Neural cell (in vitro differentiated cells): Measurements from ENCODE around the gene PCNX1. TPM values are rescaled to one million over a fixed set of nuclear protein-coding genes. Genes with fewer than 3 reads are reported as not detected.

ENCODE experiments used
- H2AFZ ChIP-seq: fragments of 200-600, 300-800 bp; sonication (generic), shearing (Covaris generic); 2 replicates; pipeline ENCODE4 v1.6.0; 2014; ENCODE audit warnings: low read depth, mild to moderate bottlenecking, antibody characterized with exemption, low read length, moderate library complexity
- H3F3A ChIP-seq: fragments of 200-600 bp; shearing (Covaris generic); 2 replicates; pipeline ENCODE4 v1.6.1; 2016; ENCODE audit warnings: mild to moderate bottlenecking, moderate library complexity, mixed read lengths, antibody characterized with exemption, low read length; ENCODE audit not compliant: insufficient read depth, poor library complexity, severe bottlenecking
- H3K27ac ChIP-seq: fragments of 200-600, 300-800 bp; sonication (generic), shearing (Covaris generic); 2 replicates; pipeline ENCODE4 v1.5.1; 2014; ENCODE audit warnings: mild to moderate bottlenecking, low read length, moderate library complexity
- H3K27me3 ChIP-seq: fragments of 300-800, 200-600 bp; sonication (generic), shearing (Covaris generic); 2 replicates; pipeline ENCODE4 v1.6.0; 2014; ENCODE audit warnings: mild to moderate bottlenecking, low read depth, low read length, moderate library complexity; ENCODE audit not compliant: insufficient read depth
- H3K36me3 ChIP-seq: fragments of 300-800, 200-600 bp; sonication (generic), shearing (Covaris generic); 2 replicates; pipeline ENCODE4 v1.5.1; 2014; ENCODE audit warnings: mild to moderate bottlenecking, antibody characterized with exemption, low read length, moderate library complexity; ENCODE audit not compliant: insufficient read depth
- H3K4me2 ChIP-seq: fragments of 300-800, 200-600 bp; sonication (generic), shearing (Covaris generic); 2 replicates; pipeline ENCODE4 v1.6.0; 2014; ENCODE audit warnings: mild to moderate bottlenecking, low read length
- H3K4me3 ChIP-seq: fragments of 300-800, 200-600 bp; sonication (generic), shearing (Covaris generic); 2 replicates; pipeline ENCODE4 v1.5.1; 2014; ENCODE audit warnings: mild to moderate bottlenecking, low read length, moderate library complexity
- H3K79me2 ChIP-seq: fragments of 200-600 bp; shearing (Covaris generic); replicated peaks from 2 replicates; pipeline ENCODE4 v1.6.0; 2014; ENCODE audit warnings: mild to moderate bottlenecking, low read length, moderate library complexity; ENCODE audit not compliant: insufficient read depth
- H3K9ac ChIP-seq: fragments of 300-800, 200-600 bp; sonication (generic), shearing (Covaris generic); 2 replicates; pipeline ENCODE4 v1.6.1; 2016; ENCODE audit warnings: mild to moderate bottlenecking, low read length, mixed read lengths
- H3K9me2 ChIP-seq: fragments of 200-600 bp; shearing (Covaris generic); 2 replicates; pipeline ENCODE4 v1.6.1; 2016; ENCODE audit warnings: mild to moderate bottlenecking, low read length, mixed read lengths; ENCODE audit not compliant: insufficient read depth
- H3K9me3 ChIP-seq: fragments of 200-600, 300-800 bp; sonication (generic), shearing (Covaris generic); 2 replicates; pipeline ENCODE4 v1.6.1; 2016; ENCODE audit warnings: mild to moderate bottlenecking, mixed run types, low read length, moderate library complexity, mixed read lengths
- H4K20me1 ChIP-seq: fragments of 200-600 bp; shearing (Covaris generic); 2 replicates; pipeline ENCODE4 v1.6.1; 2016; ENCODE audit warnings: mild to moderate bottlenecking, mixed run types; ENCODE audit not compliant: insufficient read depth
- EP300 ChIP-seq: fragments of 450-650 bp; conservative IDR thresholded peaks from 2 replicates; pipeline ENCODE4 v1.6.1; 2014; ENCODE audit warnings: antibody characterized with exemption, mild to moderate bottlenecking, moderate library complexity; ENCODE audit not compliant: poor library complexity, severe bottlenecking
- EZH2 ChIP-seq: fragments of 200-600, 300-800 bp; shearing (Covaris generic), sonication (generic); IDR thresholded peaks from 2 replicates; pipeline ENCODE4 v1.6.1; 2014; ENCODE audit warnings: antibody characterized with exemption, low read length, borderline replicate concordance, mild to moderate bottlenecking; ENCODE audit not compliant: insufficient read depth, poor library complexity, severe bottlenecking
- MXI1 ChIP-seq: fragments of 450-650 bp; conservative IDR thresholded peaks from 2 replicates; pipeline ENCODE4 v1.6.1; 2014; ENCODE audit warnings: antibody characterized with exemption, mild to moderate bottlenecking; ENCODE audit not compliant: poor library complexity, severe bottlenecking
- POLR2AphosphoS5 ChIP-seq: IDR thresholded peaks from 2 replicates; pipeline ENCODE4 v1.6.1; 2012
- RAD21 ChIP-seq: fragments of 450-650 bp; conservative IDR thresholded peaks from 2 replicates; pipeline ENCODE4 v1.6.1; 2014; ENCODE audit warnings: antibody characterized with exemption, mild to moderate bottlenecking, moderate library complexity
- SMC3 ChIP-seq: fragments of 450-650 bp; conservative IDR thresholded peaks from 2 replicates; pipeline ENCODE4 v1.6.1; 2014; ENCODE audit warnings: antibody characterized with exemption, mild to moderate bottlenecking, moderate library complexity; ENCODE audit not compliant: poor library complexity
- TAF1 ChIP-seq: IDR thresholded peaks from 2 replicates; pipeline ENCODE4 v1.6.1; 2012; ENCODE audit warnings: low read depth
- polyA plus RNA-seq: library from polyadenylated mRNA; depleted of rRNA; stranded (reverse); fragments of >200 nt; gene quantifications from 2 replicates; pipeline ENCODE4 v1.2.3, GENCODE V29; 2014
- TF ChIP-seq, protein P1 (sequence below): fragments of 450-650 bp; IDR thresholded peaks from 2 replicates; pipeline ENCODE4 v1.5.1; 2014; ENCODE audit warnings: antibody characterized with exemption, mild to moderate bottlenecking, moderate library complexity; ENCODE audit not compliant: poor library complexity, severe bottlenecking
- TF ChIP-seq, protein P2 (sequence below): IDR thresholded peaks from 2 replicates; pipeline ENCODE4 v1.6.1; 2012; ENCODE audit warnings: borderline replicate concordance

PCNX1 gene
- polyA plus RNA-seq, 1 donor from 2014 or later = 23.7 TPM

DNA sequence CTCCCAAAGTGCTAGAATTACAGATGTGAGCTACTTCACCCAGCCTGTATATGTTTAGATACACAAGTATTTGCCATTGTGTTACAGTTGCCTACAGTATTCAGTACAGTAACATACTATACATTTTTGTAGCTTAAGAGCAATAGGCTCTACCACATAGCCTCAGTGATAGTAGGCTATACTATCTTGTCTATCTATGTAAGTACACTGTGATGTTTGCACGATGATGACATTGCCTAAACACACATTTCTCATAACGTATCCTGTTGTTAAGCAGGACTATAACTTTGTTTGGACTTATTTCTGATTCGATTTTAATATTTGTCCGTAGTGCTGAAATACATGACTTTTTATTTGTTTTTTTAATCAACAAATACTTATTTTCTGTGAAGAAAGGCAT lies 129.2 kb downstream of the PCNX1 start:
- Histone ChIP-seq H3K9me2 (no peaks in the 10 kb centered on the region), H3K79me2 (no peaks in the 10 kb centered on the region), H3K9me3 (peaks cover 6% of the 10 kb centered on the region), H3K4me3 (no peak overlapping the region), H3K36me3 (no peaks in the 10 kb centered on the region), H3K27ac (no peak overlapping the region), H3K4me2 (no peak overlapping the region), H4K20me1 (no peaks in the 10 kb centered on the region), H2AFZ (no peak overlapping the region), H3F3A (no peaks in the 10 kb centered on the region), H3K9ac (no peak overlapping the region), H3K27me3 (no peaks in the 10 kb centered on the region)
- TF ChIP-seq TAF1 (no peak), POLR2AphosphoS5 (no peak), EP300 (no peak), MXI1 (no peak), SMC3 (no peak), EZH2 (no peak), RAD21 (no peak)
- TF ChIP-seq, protein P1, sequence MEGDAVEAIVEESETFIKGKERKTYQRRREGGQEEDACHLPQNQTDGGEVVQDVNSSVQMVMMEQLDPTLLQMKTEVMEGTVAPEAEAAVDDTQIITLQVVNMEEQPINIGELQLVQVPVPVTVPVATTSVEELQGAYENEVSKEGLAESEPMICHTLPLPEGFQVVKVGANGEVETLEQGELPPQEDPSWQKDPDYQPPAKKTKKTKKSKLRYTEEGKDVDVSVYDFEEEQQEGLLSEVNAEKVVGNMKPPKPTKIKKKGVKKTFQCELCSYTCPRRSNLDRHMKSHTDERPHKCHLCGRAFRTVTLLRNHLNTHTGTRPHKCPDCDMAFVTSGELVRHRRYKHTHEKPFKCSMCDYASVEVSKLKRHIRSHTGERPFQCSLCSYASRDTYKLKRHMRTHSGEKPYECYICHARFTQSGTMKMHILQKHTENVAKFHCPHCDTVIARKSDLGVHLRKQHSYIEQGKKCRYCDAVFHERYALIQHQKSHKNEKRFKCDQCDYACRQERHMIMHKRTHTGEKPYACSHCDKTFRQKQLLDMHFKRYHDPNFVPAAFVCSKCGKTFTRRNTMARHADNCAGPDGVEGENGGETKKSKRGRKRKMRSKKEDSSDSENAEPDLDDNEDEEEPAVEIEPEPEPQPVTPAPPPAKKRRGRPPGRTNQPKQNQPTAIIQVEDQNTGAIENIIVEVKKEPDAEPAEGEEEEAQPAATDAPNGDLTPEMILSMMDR = no peak
- TF ChIP-seq, protein P2, sequence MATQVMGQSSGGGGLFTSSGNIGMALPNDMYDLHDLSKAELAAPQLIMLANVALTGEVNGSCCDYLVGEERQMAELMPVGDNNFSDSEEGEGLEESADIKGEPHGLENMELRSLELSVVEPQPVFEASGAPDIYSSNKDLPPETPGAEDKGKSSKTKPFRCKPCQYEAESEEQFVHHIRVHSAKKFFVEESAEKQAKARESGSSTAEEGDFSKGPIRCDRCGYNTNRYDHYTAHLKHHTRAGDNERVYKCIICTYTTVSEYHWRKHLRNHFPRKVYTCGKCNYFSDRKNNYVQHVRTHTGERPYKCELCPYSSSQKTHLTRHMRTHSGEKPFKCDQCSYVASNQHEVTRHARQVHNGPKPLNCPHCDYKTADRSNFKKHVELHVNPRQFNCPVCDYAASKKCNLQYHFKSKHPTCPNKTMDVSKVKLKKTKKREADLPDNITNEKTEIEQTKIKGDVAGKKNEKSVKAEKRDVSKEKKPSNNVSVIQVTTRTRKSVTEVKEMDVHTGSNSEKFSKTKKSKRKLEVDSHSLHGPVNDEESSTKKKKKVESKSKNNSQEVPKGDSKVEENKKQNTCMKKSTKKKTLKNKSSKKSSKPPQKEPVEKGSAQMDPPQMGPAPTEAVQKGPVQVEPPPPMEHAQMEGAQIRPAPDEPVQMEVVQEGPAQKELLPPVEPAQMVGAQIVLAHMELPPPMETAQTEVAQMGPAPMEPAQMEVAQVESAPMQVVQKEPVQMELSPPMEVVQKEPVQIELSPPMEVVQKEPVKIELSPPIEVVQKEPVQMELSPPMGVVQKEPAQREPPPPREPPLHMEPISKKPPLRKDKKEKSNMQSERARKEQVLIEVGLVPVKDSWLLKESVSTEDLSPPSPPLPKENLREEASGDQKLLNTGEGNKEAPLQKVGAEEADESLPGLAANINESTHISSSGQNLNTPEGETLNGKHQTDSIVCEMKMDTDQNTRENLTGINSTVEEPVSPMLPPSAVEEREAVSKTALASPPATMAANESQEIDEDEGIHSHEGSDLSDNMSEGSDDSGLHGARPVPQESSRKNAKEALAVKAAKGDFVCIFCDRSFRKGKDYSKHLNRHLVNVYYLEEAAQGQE = no peak

DNA sequence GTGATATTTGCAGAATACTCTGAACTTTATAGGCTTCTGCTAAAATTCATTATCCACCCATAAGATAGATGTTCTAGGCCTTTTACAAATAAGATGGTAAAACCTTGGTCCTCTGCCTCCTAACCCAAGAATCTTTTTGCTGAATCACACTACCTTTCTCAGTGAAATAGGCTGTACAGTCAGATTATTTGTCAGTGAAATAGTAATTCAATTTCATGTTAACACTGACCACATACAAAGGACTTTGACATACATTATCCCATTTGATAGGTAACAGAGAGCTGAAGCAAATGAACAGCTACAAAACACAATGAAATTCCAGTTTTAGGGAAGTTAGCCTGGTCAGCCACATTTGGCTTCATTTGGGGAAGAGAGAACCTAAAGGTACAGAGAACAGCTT lies 141.1 kb downstream of the PCNX1 start:
- Histone ChIP-seq H3K9me2 (no peaks in the 10 kb centered on the region), H3K9ac (no peak overlapping the region), H3K27ac (no peak overlapping the region), H3K27me3 (no peaks in the 10 kb centered on the region), H3K4me2 (no peak overlapping the region), H3F3A (no peaks in the 10 kb centered on the region), H2AFZ (no peak overlapping the region), H4K20me1 (no peaks in the 10 kb centered on the region), H3K79me2 (no peaks in the 10 kb centered on the region), H3K36me3 (peaks cover 17% of the 10 kb centered on the region), H3K9me3 (no peaks in the 10 kb centered on the region), H3K4me3 (no peak overlapping the region)
- TF ChIP-seq RAD21 (no peak), MXI1 (no peak), EP300 (no peak), POLR2AphosphoS5 (no peak), TAF1 (no peak), SMC3 (no peak), EZH2 (no peak)
- TF ChIP-seq, protein P2 = no peak
- TF ChIP-seq, protein P1 = no peak
